IMR-90 (cell line): ENCODE results near the gene SEMA4A. TPM values are rescaled to one million over a fixed set of nuclear protein-coding genes. Genes with fewer than 3 reads are reported as not detected.

Experiments
- ATAC-seq: fragments of 200-7000 bp; cut with Tn5 transposase; 2 replicates; pipeline ENCODE4 v1.9.1; 2020; ENCODE audit warnings: low read depth, mild to moderate bottlenecking, moderate library complexity
- BruUV-seq: library from RNA; stranded (reverse); fragments of 400-500 nt; replicated peaks from 2 replicates; lab custom pipeline; 2021; lab: Mats Ljungman, UMichigan
- CTCF ChIA-PET: fragments of 300-600 bp; formaldehyde crosslinking; extraction: SDS; loops from one replicate; lab custom pipeline; 2021; ENCODE audit warnings: antibody characterized with exemption; lab: Yijun Ruan, JAX
- POLR2A ChIA-PET: fragments of 300-600 bp; sonication (Branson Sonifier 250); formaldehyde crosslinking; loops from one replicate; lab custom pipeline; 2022; ENCODE audit warnings: antibody characterized with exemption; ENCODE audit not compliant: unreplicated experiment; lab: Charles Lee
- DNase-seq: peaks from one replicate; pipeline ENCODE4 v3.0.0; 2013
- H2AFZ ChIP-seq: replicated peaks from 2 replicates; pipeline ENCODE3; 2013; ENCODE audit warnings: low read length, mild to moderate bottlenecking; ENCODE audit not compliant: poor library complexity
- H2AK5ac ChIP-seq: 2 replicates; pipeline ENCODE4 v1.6.1; 2013; ENCODE audit warnings: low read depth, low read length, inconsistent platforms
- H2AK9ac ChIP-seq: replicated peaks from 2 replicates; pipeline ENCODE3; 2013; ENCODE audit warnings: mild to moderate bottlenecking, low read depth, low read length, moderate library complexity; ENCODE audit not compliant: poor library complexity
- H2BK120ac ChIP-seq: 2 replicates; pipeline ENCODE4 v1.6.1; 2013; ENCODE audit warnings: low read depth, low read length, inconsistent platforms
- H2BK15ac ChIP-seq: 3 replicates; pipeline ENCODE4 v1.6.1; 2013; ENCODE audit warnings: low read depth, low read length, inconsistent platforms
- H2BK20ac ChIP-seq: 2 replicates; pipeline ENCODE4 v1.6.1; 2013; ENCODE audit warnings: low read depth, mild to moderate bottlenecking, inconsistent platforms, low read length, moderate library complexity
- H2BK5ac ChIP-seq: 2 replicates; pipeline ENCODE4 v1.6.1; 2013; ENCODE audit warnings: mild to moderate bottlenecking, low read depth, low read length, inconsistent platforms; ENCODE audit not compliant: poor library complexity, severe bottlenecking
- H3K14ac ChIP-seq: replicated peaks from 2 replicates; pipeline ENCODE4 v1.6.1; 2013; ENCODE audit warnings: low read depth, low read length, inconsistent platforms
- H3K18ac ChIP-seq: 2 replicates; pipeline ENCODE4 v1.6.1; 2013; ENCODE audit warnings: low read depth, low read length, control low read depth
- H3K23ac ChIP-seq: 2 replicates; pipeline ENCODE4 v1.6.1; 2013; ENCODE audit warnings: low read depth, low read length, inconsistent platforms
- H3K27ac ChIP-seq: 2 replicates; pipeline ENCODE4 v1.5.1; 2013; ENCODE audit warnings: mild to moderate bottlenecking, control low read depth, low read length; ENCODE audit not compliant: insufficient read depth
- H3K27me3 ChIP-seq: 2 replicates; pipeline ENCODE4 v1.6.1; 2013; ENCODE audit warnings: low read length; ENCODE audit not compliant: control insufficient read depth, insufficient read depth
- H3K36me3 ChIP-seq: 2 replicates; pipeline ENCODE4 v1.6.1; 2013; ENCODE audit warnings: low read length, mixed read lengths; ENCODE audit not compliant: control insufficient read depth, insufficient read depth
- H3K4ac ChIP-seq: 2 replicates; pipeline ENCODE4 v1.6.1; 2013; ENCODE audit warnings: low read depth, low read length, inconsistent platforms
- H3K4me1 ChIP-seq: 2 replicates; pipeline ENCODE4 v1.6.1; 2013; ENCODE audit warnings: low read length, mixed read lengths; ENCODE audit not compliant: control insufficient read depth, insufficient read depth
- H3K4me2 ChIP-seq: 2 replicates; pipeline ENCODE4 v1.6.1; 2013; ENCODE audit warnings: low read depth, mild to moderate bottlenecking, control low read depth, low read length, moderate library complexity
- H3K4me3 ChIP-seq: 2 replicates; pipeline ENCODE4 v1.5.1; 2013; ENCODE audit warnings: low read depth, mild to moderate bottlenecking, control low read depth, low read length, moderate library complexity; ENCODE audit not compliant: insufficient read depth
- H3K56ac ChIP-seq: 2 replicates; pipeline ENCODE4 v1.6.1; 2013; ENCODE audit warnings: low read length, inconsistent platforms; ENCODE audit not compliant: insufficient read depth; ENCODE audit errors: extremely low read depth
- H3K79me1 ChIP-seq, 2 experiments: 2 replicates each; pipeline ENCODE4 v1.6.1; 2013; ENCODE audit warnings: low read length in 2 of 2, inconsistent platforms in 1 of 2, low read depth in 1 of 2
- H3K9ac ChIP-seq: 2 replicates; pipeline ENCODE4 v1.6.1; 2013; ENCODE audit warnings: low read depth, low read length, control low read depth
- H3K9me1 ChIP-seq: 2 replicates; pipeline ENCODE4 v1.6.1; 2013; ENCODE audit warnings: low read length, inconsistent platforms; ENCODE audit not compliant: insufficient read depth
- H3K9me3 ChIP-seq: 2 replicates; pipeline ENCODE4 v1.6.1; 2013; ENCODE audit warnings: low read length; ENCODE audit not compliant: control insufficient read depth, insufficient read depth
- H4K20me1 ChIP-seq: 2 replicates; pipeline ENCODE4 v1.6.1; 2013; ENCODE audit warnings: low read length, inconsistent platforms; ENCODE audit not compliant: insufficient read depth
- H4K5ac ChIP-seq: 2 replicates; pipeline ENCODE4 v1.6.1; 2013; ENCODE audit warnings: mild to moderate bottlenecking, low read depth, low read length, control low read depth
- H4K8ac ChIP-seq, 2 experiments: 2 replicates each; pipeline ENCODE4 v1.6.1; 2013; ENCODE audit warnings: low read depth in 2 of 2, low read length in 2 of 2, control low read depth in 1 of 2, inconsistent platforms in 1 of 2
- H4K91ac ChIP-seq: 2 replicates; pipeline ENCODE4 v1.6.1; 2013; ENCODE audit warnings: low read depth, low read length, inconsistent platforms; ENCODE audit not compliant: insufficient read depth
- ELK1 ChIP-seq: fragments of 150-350 bp; IDR thresholded peaks from 2 replicates; pipeline ENCODE4 v1.6.1; 2016; ENCODE audit warnings: low read depth, mild to moderate bottlenecking, low read length, moderate library complexity, borderline replicate concordance
- RAD21 ChIP-seq: IDR thresholded peaks from 2 replicates; pipeline ENCODE4 v1.6.1; 2012; ENCODE audit warnings: low read length, improper control_type of control experiment
- USF2 ChIP-seq: fragments of 150-350 bp; IDR thresholded peaks from 2 replicates; pipeline ENCODE4 v1.6.1; 2017; ENCODE audit warnings: mild to moderate bottlenecking, antibody characterized with exemption, low read length, low read depth
- WGBS, 2 experiments: methylation state at CpG; one replicate each; pipeline versions ENCODE4 v1.1.5 to v1.1.7; 2013; ENCODE audit warnings: missing lambda C conversion rate in 2 of 2; ENCODE audit not compliant: insufficient read length in 1 of 2; ENCODE audit errors: extremely low coverage in 2 of 2; 5-methylcytosine and 5-hydroxymethylcytosine counted together
- dilution Hi-C: fragments of 300-500 bp; cut with HindIII; formaldehyde crosslinking; loops from one replicate; pipeline ENCODE4 v1.14.3; 2018; ENCODE audit warnings: low sequenced_read_pairs; ENCODE audit not compliant: unreplicated experiment
- in situ Hi-C: fragments of 300-500 bp; cut with MboI; formaldehyde crosslinking; loops from 3 replicates; pipeline ENCODE4 v1.14.3; 2019; ENCODE audit warnings: low sequenced_read_pairs, inconsistent platforms, mixed read lengths
- intact Hi-C: fragments of 100-400 bp; cut with micrococcal nuclease; formaldehyde crosslinking; loops from 2 replicates; pipeline ENCODE4 v1.10.0; 2022
- polyA plus RNA-seq, 3 experiments: library from polyadenylated mRNA; depleted of rRNA; stranded (reverse); fragments of >200 nt; gene quantifications; 2 replicates each; pipeline ENCODE4 v1.2.3, GENCODE V29; 2012; ENCODE audit warnings: low replicate concordance in 1 of 3
- total RNA-seq: library from RNA; depleted of rRNA; stranded (reverse); fragments of >200 nt; gene quantifications from 2 replicates; pipeline ENCODE4 v1.2.3, GENCODE V29; 2012

The SEMA4A gene
- total and polyA plus RNA-seq, 2 of the 4 experiments (the other 2 are of a cell fraction): 0.18 to 0.86 TPM

- no TSS peak for BruUV-seq
- H2AFZ ChIP-seq: no peak overlapping the region
- H2BK20ac ChIP-seq: no peak overlapping the region
- dilution Hi-C loops (no loop called here), intact Hi-C loops (no loop called here), in situ Hi-C loops (no loop called here)
- peaks cover 21% of the 10 kb centered on the region for H4K20me1 ChIP-seq
- no peak overlapping the region for H3K27ac ChIP-seq
- H4K5ac ChIP-seq: no peak overlapping the region
- DNase-seq (no peak), ATAC-seq (no peak)
- WGBS, 2 experiments: 78% methylated on average over 2 of the region's 2 CpGs; no CpG with 5 or more reads in 1 of the 2 experiments
- no peaks in the 10 kb centered on the region for H3K9me3 ChIP-seq
- H2BK15ac ChIP-seq: no peak overlapping the region
- no peak overlapping the region for H2BK120ac ChIP-seq
- H3K79me1 ChIP-seq: peaks cover 24 to 67% of the 10 kb centered on the region in 2 experiments
- no peak overlapping the region for H3K23ac ChIP-seq
- H3K9me1 ChIP-seq: peaks cover 15% of the 10 kb centered on the region
- no peak overlapping the region for H2AK5ac ChIP-seq
- no peak overlapping the region for H3K14ac ChIP-seq
- ChIA-PET CTCF (interaction anchor here (1.1 kb wide), 1 partner anchor 16 kb away, joined by 3 read pairs; the partner anchor contains the start of gene PMF1), POLR2A (interaction anchor here (0.9 kb wide), 1 partner anchor 17 kb away, joined by 3 read pairs; no protein-coding TSS in a partner anchor)
- H4K91ac ChIP-seq: no peak overlapping the region
- no peak overlapping the region for H4K8ac ChIP-seq
- TF ChIP-seq RAD21 (no peak), USF2 (no peak), ELK1 (no peak)
- H3K4me1 ChIP-seq: no peaks in the 10 kb centered on the region
- no peak overlapping the region for H3K56ac ChIP-seq
- H3K4ac ChIP-seq: no peak overlapping the region
- H3K4me2 ChIP-seq: no peak overlapping the region
- peaks cover 16% of the 10 kb centered on the region for H3K36me3 ChIP-seq
- no peak overlapping the region for H3K9ac ChIP-seq
- peak overlapping the region; percentile 3 for H2AK9ac ChIP-seq
- no peaks in the 10 kb centered on the region for H3K27me3 ChIP-seq
- H3K4me3 ChIP-seq: no peak overlapping the region
- no peak overlapping the region for H2BK5ac ChIP-seq
- no peak overlapping the region for H3K18ac ChIP-seq
Observed at GRCh38 chr1:156196445-156196844, 43.1 kb downstream of the SEMA4A start.
